Measurements from ENCODE around the gene KLHL41.
"Not testable (repeated sequence)": the region's sequence is repeated elsewhere in the genome, so short reads cannot be mapped to it uniquely, and the experiment has no call there.

The KLHL41 gene

GRCh38 chr2:169504651-169505050, 4.9 kb upstream of the KLHL41 start:
- H3K27ac ChIP-seq = no peak overlapping the region
- no peak for DNase-seq (ENCODE audit: low read depth, low spot score)

GRCh38 chr2:169507698-169508097, 1.8 kb upstream of the KLHL41 start:
- DNase-seq (ENCODE audit: low read depth, low spot score) = peak; percentile 51
- peak overlapping the region; percentile 31 for H3K27ac ChIP-seq

- no peak for DNase-seq (ENCODE audit: low read depth, low spot score)
- no peak overlapping the region for H3K27ac ChIP-seq
These were observed 453 bp downstream of the KLHL41 start for GRCh38 chr2:169509955-169510354.

GRCh38 chr2:169510496-169510895, 994 bp downstream of the KLHL41 start:
- H3K27ac ChIP-seq = no peak overlapping the region
- DNase-seq (ENCODE audit: low read depth, low spot score) = no peak

- no peak overlapping the region for H3K27ac ChIP-seq
- no peak for DNase-seq (ENCODE audit: low read depth, low spot score)
These were observed 2.3 kb downstream of the KLHL41 start for GRCh38 chr2:169511818-169512217.

GRCh38 chr2:169512525-169512924, 3.0 kb downstream of the KLHL41 start:
- no peak for DNase-seq (ENCODE audit: low read depth, low spot score)
- H3K27ac ChIP-seq = no peak overlapping the region

GRCh38 chr2:169513094-169513493, 3.6 kb downstream of the KLHL41 start:
- no peak overlapping the region for H3K27ac ChIP-seq
- no peak for DNase-seq (ENCODE audit: low read depth, low spot score)

GRCh38 chr2:169513926-169514325, 4.4 kb downstream of the KLHL41 start:
- H3K27ac ChIP-seq = no peak overlapping the region
- DNase-seq (ENCODE audit: low read depth, low spot score) = no peak

- not testable (repeated sequence) for H3K27ac ChIP-seq; DNase-seq (ENCODE audit: low read depth, low spot score)
These were observed 5.3 kb downstream of the KLHL41 start for GRCh38 chr2:169514758-169515157.

- DNase-seq (ENCODE audit: low read depth, low spot score); H3K27ac ChIP-seq: not testable (repeated sequence)
These were observed 7.0 kb downstream of the KLHL41 start for GRCh38 chr2:169516488-169516995.

GRCh38 chr2:169520896-169521295, 11.4 kb downstream of the KLHL41 start:
- no peak for DNase-seq (ENCODE audit: low read depth, low spot score)
- no peak overlapping the region for H3K27ac ChIP-seq

- H3K27ac ChIP-seq = no peak overlapping the region
- no peak for DNase-seq (ENCODE audit: low read depth, low spot score)
These were observed 14.2 kb downstream of the KLHL41 start for GRCh38 chr2:169523681-169524080.

- DNase-seq (ENCODE audit: low read depth, low spot score) = no peak
- no peak overlapping the region for H3K27ac ChIP-seq
These were observed 15.9 kb downstream of the KLHL41 start for GRCh38 chr2:169525434-169525833.

- H3K27ac ChIP-seq = no peak overlapping the region
- DNase-seq (ENCODE audit: low read depth, low spot score) = no peak
These were observed 16.9 kb downstream of the KLHL41 start for GRCh38 chr2:169526451-169526850.

- no peak for DNase-seq (ENCODE audit: low read depth, low spot score)
- H3K27ac ChIP-seq = no peak overlapping the region
These were observed 18.8 kb downstream of the KLHL41 start for GRCh38 chr2:169528271-169528701.

GRCh38 chr2:169539460-169539859, 30.0 kb downstream of the KLHL41 start:
- not testable (repeated sequence) for DNase-seq (ENCODE audit: low read depth, low spot score); H3K27ac ChIP-seq

- DNase-seq (ENCODE audit: low read depth, low spot score) = no peak
- H3K27ac ChIP-seq = no peak overlapping the region
These were observed 30.6 kb downstream of the KLHL41 start for GRCh38 chr2:169540146-169540545.

GRCh38 chr2:169542433-169542832, 32.9 kb downstream of the KLHL41 start:
- DNase-seq (ENCODE audit: low read depth, low spot score) = no peak
- no peak overlapping the region for H3K27ac ChIP-seq

- no peak overlapping the region for H3K27ac ChIP-seq
- no peak for DNase-seq (ENCODE audit: low read depth, low spot score)
These were observed 37.3 kb downstream of the KLHL41 start for GRCh38 chr2:169546756-169547155.

GRCh38 chr2:169561364-169561763, 51.9 kb downstream of the KLHL41 start:
- DNase-seq (ENCODE audit: low read depth, low spot score) = no peak
- no peak overlapping the region for H3K27ac ChIP-seq

GRCh38 chr2:169562084-169562483, 52.6 kb downstream of the KLHL41 start:
- not testable (repeated sequence) for DNase-seq (ENCODE audit: low read depth, low spot score); H3K27ac ChIP-seq

- no peak overlapping the region for H3K27ac ChIP-seq
- no peak for DNase-seq (ENCODE audit: low read depth, low spot score)
These were observed 53.0 kb downstream of the KLHL41 start for GRCh38 chr2:169562519-169562918.

GRCh38 chr2:169565686-169566085, 56.2 kb downstream of the KLHL41 start:
- H3K27ac ChIP-seq = peak overlapping the region; percentile 31
- DNase-seq (ENCODE audit: low read depth, low spot score) = no peak

Data from epithelial cell of prostate (primary cell).